Astrocyte of the cerebellum (primary cell): Measurements from ENCODE around the gene KLHDC9.

Experiments used
- DNase-seq: peaks from one replicate; pipeline ENCODE4 v3.0.0-alpha.2; 2011; ENCODE audit warnings: low read depth
- H3K4me3 ChIP-seq: 2 replicates; pipeline ENCODE4 v1.5.1; 2011; ENCODE audit warnings: mild to moderate bottlenecking, low read depth, low read length, moderate library complexity
- in situ Hi-C: cut with HindIII; loops from 2 replicates; pipeline ENCODE4 v1.10.0; 2017; ENCODE audit warnings: low sequenced_read_pairs
- TF ChIP-seq, protein P1 (sequence below): IDR thresholded peaks from 2 replicates; pipeline ENCODE4 v1.5.1; 2012; ENCODE audit warnings: low read length, low read depth, moderate library complexity, mild to moderate bottlenecking; ENCODE audit errors: missing control alignments

Gene KLHDC9

GRCh38 chr1:161089251-161089924, 8.8 kb upstream of the KLHDC9 start, which contains the start of gene NECTIN4:
TSS of gene NECTIN4 (minus strand) at chr1:161089558. CDS start at chr1:161089296, 262 bp downstream.
- no peak for DNase-seq
- H3K4me3 ChIP-seq = no peak within 1 kb of the TSS
- in situ Hi-C loops = no loop called here
- TF ChIP-seq, protein P1, sequence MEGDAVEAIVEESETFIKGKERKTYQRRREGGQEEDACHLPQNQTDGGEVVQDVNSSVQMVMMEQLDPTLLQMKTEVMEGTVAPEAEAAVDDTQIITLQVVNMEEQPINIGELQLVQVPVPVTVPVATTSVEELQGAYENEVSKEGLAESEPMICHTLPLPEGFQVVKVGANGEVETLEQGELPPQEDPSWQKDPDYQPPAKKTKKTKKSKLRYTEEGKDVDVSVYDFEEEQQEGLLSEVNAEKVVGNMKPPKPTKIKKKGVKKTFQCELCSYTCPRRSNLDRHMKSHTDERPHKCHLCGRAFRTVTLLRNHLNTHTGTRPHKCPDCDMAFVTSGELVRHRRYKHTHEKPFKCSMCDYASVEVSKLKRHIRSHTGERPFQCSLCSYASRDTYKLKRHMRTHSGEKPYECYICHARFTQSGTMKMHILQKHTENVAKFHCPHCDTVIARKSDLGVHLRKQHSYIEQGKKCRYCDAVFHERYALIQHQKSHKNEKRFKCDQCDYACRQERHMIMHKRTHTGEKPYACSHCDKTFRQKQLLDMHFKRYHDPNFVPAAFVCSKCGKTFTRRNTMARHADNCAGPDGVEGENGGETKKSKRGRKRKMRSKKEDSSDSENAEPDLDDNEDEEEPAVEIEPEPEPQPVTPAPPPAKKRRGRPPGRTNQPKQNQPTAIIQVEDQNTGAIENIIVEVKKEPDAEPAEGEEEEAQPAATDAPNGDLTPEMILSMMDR = no peak

DNA sequence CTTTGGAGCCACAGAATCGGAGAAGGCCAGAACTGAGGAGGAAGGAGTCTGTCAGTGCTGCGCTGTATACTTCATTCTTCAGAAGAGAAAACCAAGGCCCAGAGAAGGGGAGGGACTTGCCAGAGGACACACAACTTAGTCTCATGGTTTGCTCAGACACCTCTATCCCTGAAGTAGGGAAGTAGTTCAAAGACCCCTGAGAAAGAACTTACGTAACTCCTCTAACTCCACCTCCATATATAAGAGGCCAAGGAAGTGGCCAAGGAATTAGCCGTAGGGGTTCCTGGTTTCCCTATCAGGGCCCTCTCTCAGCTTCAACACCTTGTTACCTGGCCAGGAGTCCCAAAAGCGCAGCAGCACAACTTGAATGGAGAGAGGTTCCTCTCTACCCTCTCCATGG, 8.2 kb upstream of the KLHDC9 start:
- no peak overlapping the region for H3K4me3 ChIP-seq
- DNase-seq = no peak
- TF ChIP-seq, protein P1 = no peak
- in situ Hi-C loops = no loop called here

DNA sequence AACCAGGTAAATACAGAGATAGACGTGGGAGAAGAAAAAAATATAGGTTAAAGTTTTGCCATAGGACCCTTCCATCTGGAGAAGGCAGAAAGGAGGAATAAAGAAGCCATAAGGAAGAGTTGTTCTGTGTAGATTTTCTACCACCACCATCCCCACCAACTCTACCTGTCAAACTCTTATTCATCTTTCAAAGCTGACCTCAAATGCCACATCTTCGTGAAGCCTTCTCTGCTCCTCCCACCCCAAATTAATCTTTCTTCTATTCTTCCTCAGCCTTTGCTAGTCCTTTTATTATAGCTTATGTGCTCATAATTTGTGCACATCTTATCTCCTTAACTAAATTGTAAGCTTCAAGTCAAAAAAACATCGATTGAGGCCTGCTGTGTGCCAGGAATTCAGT, 7.5 kb upstream of the KLHDC9 start:
- in situ Hi-C loops = no loop called here
- TF ChIP-seq, protein P1 = no peak
- no peak for DNase-seq
- no peak overlapping the region for H3K4me3 ChIP-seq

- no peak overlapping the region for H3K4me3 ChIP-seq
- TF ChIP-seq, protein P1 = no peak
- in situ Hi-C loops = no loop called here
- DNase-seq = no peak
Measured at GRCh38 chr1:161091093-161091492, 7.1 kb upstream of the KLHDC9 start.

- DNase-seq = no peak
- no peak overlapping the region for H3K4me3 ChIP-seq
- TF ChIP-seq, protein P1 = no peak
- in situ Hi-C loops = no loop called here
Measured at GRCh38 chr1:161091796-161092507, 6.2 kb upstream of the KLHDC9 start.

GRCh38 chr1:161092621-161093028, 5.5 kb upstream of the KLHDC9 start:
- TF ChIP-seq, protein P1 = no peak
- in situ Hi-C loops = no loop called here
- no peak for DNase-seq
- no peak overlapping the region for H3K4me3 ChIP-seq
